HG02852 (cell line): Measurements from ENCODE around the gene TACC3.

ENCODE experiments used
- ATAC-seq: cut with Tn5 transposase; IDR thresholded peaks from one replicate; pipeline ENCODE4 v1.9.1; 2021; ENCODE audit warnings: mild to moderate bottlenecking, moderate library complexity; ENCODE audit not compliant: unreplicated experiment

Gene TACC3

DNA sequence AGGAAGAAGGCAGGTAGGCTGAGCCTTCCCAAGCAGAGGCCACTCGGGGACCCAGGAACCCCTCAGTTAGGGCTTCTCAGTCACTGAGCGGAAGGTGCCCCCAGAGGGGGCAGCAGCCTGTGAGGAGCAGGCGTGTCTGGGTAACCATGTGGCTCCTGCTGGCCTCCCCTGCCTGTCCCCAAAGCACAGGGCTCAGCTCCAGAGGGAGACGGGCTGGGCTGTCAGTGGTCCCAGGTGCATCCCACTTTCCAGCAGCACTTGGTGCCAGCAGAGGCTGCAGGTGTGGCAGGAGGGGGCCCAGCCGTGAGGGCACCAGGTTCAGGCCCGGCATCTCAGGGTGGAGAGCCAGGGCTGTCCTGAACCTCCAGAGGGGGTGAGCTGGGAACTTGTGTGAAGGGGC, 22.7 kb downstream of the TACC3 start:
- no peak for ATAC-seq

DNA sequence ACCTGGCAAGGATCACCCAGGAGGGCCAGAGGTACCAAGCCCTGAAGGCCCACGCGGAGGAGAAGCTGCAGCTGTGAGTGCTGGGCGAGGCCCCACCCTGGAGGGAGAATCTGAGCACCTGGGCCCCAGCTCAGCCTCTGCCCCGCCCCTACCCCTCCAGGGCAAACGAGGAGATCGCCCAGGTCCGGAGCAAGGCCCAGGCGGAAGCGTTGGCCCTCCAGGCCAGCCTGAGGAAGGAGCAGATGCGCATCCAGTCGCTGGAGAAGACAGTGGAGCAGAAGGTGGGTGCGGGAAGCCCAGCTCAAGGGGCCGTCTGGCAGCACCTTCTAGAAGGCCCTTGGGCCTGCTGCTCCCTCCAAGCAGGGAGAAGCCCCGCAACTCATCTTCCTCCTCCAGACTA, 23.2 kb downstream of the TACC3 start:
- ATAC-seq = no peak

DNA sequence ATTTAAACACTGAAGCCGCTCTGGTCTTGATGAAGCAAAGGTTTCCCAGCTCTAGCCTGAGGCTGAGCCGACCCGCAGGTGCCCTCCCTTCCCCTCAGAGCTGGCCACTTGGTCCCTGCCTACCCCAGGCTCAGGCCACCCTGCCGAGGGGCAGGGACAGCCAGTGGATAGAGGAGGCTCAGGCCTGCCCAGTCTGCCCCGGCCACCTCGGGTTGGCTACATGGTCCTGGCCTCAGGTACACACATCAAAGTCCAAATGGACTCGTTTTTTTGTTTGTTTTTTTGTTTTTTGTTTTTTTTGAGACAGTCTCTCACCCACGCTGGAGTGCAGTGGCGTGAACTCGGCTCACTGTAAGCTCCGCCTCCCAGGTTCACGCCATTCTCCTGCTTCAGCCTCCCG, 23.8 kb downstream of the TACC3 start:
- no peak for ATAC-seq

DNA sequence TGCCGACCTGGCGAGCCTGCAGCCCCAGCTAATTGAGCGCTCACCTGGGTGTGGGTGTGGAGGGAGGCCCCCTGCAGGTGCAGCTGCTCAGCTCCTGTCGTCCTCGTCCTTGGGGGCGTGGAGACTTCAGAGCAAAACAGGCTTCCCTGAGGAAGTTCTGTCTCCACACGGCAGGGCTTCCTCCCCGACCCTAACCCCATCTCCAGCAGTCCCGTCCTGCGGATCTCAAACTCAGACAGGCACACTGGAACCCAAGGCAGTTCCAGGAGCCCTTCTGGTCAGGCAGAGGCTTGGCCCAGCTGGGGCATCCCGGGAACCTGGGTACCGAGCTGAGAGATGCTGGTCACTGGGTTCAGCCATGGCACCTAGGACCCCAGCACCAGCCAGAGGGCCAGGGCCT, 24.4 kb downstream of the TACC3 start:
- no peak for ATAC-seq

DNA sequence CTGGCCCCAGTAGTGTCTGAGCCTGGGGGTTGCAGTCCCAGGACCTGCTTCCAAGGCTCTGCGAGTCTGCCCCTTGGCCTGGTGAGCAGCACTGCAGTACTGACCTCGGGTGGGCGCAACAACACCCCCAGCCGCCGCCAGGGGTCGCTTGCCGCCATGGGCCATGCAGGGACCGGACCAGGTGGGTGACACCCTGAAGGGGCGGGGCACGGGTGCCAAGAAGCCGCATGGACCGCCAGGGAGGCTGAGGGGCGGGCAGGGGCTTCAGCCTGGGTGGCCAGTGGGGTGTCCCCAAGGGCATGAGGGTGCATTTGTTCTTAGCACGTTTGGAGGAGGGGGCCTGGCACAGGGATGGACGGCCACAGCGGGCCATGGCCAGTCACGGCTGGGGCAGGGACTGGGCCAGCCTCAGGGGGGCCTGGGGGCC, 25.0 kb downstream of the TACC3 start:
- peak; percentile 47 for ATAC-seq

DNA sequence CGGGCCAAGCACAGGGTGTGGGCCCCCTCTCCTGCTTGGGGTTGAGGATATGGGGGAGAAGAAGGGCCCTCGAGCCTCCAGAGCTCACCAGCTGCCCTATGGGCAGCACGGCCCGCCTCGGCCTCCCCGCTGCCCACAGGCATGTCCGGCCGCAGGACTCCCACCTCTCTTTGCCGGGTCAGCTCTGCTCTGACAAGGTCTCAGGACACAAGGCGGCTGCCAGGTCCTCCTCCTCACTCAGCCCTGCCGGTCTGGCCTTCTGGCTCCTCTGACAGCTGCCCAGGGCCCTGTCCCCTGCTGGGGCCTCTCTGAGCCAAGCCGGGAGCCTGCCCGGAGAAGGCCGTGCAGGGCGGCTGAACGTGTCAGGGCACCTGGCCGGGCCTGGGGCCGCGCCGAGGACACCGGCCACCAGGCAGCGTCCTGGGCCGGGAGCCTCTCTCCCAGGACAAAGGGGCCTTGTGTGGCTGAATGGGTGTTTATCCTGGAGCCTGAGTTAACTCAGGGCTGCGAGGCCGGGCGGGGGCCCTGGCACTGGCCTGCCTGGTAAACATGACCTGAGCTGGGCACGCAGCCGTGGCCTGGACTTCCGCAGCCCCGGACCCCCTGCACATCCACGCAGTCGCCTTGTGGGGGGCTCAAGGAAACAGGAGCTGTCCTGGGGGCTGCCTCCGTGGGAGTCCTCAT, 25.7 kb downstream of the TACC3 start:
- ATAC-seq = no peak

DNA sequence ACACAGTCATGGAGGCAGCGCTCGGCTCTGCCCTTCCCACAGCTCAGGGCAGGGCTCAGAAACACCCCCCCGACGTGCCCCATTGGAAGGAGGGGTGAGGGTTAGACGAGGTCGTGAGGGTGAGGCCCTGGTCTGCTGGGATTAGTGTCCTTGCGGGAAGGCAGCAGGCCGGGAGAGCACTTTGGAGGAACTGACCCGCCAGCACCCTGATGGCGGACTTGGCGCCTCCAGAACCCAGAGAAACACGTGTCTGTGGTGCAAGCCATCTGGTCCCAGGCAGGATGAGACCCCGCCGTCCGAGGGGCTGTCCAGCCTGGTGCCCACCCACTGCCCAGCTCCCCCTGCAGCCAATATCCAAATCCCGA, 26.3 kb downstream of the TACC3 start:
- no peak for ATAC-seq

DNA sequence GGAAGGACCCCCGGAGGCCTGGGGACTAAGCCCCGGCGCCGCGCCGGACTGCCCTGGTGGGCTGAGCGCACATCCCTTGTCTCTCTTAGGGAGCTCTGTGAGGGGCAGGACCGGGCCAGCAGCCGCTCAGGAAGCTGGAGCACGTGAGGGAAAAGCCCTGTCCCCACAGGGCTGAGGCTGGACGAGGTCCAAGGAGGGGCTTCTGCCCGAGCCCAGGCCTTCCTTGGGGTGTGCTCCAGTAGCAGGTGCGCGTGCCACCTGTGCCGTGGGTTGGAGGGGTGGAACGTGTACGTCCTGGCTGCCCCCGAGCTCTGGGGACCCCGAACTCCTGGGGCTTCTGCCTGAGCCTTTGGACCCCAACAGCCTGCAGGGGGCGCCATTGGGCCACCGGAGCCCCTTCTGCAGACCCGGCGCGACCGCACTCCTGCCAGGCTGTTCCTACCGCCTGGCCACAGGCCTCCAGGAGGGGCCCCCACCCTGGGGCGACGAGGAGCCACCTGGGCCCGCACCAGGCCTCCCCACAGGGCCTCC, 27.2 kb downstream of the TACC3 start:
- ATAC-seq = no peak

DNA sequence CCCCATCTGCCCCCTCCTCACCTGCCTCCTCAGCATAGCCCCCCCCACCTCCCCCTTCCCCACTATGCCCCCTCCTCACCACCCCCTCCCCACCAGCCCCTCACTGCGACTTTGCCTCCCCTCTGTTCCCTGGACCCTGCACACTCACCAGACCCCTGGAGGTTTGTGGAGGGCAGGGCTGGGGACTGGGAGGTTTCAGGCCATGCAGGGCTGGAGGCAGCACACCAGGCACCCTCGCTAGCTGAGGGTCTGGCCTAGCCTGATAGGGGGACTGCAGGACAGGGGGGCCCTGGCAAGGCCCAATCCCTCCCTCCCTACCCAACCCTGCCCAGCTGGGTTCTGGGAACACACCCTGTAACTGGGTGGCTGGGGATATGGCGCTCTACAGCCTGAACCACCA, 28.0 kb downstream of the TACC3 start:
- ATAC-seq = no peak

DNA sequence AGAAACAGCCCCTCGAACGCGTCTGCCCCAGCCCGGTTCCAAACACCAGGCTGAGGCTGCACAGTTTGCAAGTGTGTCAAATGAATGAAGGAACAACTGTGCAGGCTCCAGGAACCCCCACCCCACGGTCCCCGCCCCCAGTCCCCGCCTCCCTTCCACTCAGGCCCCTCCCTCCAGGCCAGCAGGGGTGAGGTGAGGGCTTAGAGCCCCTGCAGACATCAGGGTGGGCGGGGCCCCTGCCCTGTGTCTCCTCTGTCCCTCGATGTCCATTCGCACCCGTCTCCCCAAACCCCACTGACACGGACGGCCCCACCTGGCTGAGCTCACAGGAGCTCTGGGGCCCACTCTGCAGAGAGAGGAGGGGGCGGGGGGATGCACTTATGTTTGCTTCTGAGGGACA, 28.5 kb downstream of the TACC3 start:
- ATAC-seq = no peak

DNA sequence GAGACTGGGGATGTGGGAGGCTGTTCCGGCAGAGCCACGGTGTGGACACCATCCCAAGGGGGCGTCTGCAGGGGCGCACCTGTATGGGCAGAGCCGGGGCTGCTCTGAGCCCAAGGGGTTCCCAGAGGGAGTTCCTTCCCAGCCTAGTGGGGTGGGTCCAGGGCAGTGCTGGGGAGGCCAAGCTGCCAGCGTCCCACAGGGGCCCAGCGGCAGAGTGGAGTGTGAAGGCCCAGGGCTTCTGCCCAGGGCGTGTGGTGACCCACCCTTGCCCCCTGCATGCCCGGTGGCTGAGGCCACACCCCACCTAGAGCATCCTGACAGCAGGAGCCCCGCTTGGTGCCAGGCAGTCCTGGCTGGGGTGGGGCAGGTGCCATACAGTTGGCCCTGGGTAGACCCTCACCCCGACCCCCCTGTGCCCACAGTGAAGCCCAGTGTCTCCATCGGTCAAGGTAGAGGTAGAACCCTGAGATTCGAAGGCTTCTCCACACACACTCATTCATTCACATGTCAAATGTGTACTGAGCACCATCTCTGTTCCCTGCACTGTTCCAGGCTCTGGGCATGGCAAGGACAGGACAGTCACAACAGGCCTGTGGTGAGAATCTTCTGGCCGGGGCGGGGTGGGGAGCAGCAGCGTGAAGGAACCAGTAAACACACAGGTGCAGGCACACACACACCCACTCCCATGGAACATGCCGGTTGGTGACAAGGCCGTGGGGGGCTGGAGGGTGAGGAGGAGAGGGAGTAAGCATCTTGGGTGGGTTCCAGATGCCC, 29.2 kb downstream of the TACC3 start:
- no peak for ATAC-seq

DNA sequence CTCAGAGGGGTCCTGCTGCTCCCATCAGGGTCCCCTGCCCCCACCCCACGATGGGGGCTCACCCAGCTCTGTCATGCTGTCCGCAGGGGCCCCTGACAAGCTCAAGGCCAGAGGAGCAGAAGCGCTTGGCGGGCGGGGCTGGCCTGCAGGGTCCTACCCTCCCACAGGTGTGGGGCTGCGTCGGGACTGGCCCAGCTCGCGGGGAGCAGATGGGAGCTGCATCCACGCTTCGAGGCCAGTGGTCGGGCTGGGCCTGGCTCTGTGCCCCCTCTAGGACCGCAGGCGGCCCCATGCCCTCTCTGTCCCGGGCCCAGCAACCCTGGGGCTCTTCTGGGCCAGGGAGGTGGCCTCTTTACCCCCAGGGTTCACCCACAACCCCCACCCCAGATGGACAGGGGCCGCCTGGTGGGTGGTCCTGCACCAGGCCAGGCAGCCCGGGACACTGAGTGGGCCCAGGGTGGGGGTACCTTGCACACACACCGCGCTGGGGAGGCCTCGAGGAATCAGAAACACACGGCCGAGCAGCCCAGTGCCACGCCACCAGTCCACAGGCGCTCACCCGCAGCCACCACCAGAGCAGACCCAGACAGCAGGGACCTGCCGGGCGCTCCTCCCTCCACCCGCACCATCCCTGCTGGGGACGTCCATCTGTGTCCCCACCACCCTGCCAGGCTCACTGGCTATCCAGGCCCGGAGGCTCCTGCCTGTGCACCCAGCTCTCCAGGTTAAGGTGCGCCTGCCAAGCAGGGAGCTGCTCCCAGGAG, 30.0 kb downstream of the TACC3 start:
- no peak for ATAC-seq

DNA sequence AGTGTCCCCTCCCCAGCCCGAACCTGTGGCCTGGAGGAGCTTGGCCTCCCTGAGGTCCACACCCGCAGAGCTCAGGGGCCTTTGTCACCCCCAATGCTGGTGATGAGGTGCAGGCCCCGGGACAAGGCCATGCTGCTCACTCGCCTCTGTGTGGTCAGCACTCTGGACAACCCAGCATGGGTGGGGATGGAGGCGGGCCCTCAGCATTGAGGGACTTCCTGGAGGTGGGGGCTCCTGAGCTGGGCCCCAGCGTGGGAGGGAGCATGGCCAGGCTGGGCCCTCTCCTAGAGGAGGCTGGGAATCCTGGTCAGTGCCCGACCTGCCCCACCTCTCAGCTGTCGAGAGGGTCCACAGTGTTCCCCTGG, 30.6 kb downstream of the TACC3 start:
- ATAC-seq = no peak

DNA sequence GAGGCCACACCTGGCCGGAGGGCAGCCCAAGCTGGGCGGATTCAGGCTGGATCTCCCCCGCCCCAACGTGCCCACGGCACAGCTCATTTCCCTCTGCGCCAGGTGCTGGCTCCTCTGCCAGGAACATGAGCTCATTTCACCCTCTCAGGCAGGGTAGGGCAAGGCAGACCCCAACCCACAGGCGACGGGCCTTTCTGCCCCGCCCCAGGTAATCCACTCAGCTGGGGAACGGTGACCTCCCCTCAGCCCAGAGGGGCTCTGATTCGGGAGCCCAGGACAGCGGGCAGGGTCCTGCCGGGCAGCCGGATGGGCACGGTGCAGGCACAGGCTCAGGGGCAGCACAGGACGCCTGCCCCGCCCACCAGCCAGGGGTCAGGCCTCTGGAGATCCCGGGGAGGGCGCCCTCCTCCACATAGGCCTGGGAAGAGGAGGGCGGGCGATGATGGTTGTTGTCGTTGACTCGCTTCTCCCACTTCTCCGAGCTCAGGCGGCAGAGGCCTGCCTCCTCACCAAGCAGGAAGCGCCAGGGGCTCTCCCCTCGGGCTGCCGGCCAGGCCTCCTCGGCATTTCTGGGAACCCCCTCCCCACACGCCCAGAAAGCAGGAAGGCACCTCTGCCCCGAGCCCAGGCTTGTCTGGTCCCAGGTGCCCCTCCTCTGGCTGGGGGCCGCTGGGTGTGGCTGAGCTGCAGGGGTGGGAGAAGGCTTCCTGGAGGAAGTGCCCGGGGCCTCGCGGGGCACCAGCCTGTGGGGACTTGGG, 31.1 kb downstream of the TACC3 start:
- no peak for ATAC-seq

DNA sequence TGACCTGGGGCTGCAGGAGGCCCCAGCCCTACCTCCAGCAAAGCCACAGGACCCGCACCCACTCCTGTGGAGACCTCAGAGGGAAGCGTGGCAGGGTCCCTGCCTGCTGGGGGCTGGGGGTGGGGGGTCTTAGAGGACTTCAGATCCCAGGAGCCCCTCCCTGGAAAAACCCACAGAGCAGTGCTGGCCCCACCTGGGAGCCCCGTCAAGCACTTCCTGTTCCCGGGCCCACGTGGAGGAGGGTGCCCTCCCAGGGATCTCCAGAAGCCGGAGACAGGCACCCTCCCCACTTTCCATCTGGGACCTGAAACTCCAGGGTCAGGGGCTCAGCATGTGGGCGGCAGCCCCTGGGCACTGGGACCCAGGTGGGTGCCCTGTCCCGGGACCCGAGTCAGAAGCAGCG, 32.0 kb downstream of the TACC3 start:
- ATAC-seq = no peak

DNA sequence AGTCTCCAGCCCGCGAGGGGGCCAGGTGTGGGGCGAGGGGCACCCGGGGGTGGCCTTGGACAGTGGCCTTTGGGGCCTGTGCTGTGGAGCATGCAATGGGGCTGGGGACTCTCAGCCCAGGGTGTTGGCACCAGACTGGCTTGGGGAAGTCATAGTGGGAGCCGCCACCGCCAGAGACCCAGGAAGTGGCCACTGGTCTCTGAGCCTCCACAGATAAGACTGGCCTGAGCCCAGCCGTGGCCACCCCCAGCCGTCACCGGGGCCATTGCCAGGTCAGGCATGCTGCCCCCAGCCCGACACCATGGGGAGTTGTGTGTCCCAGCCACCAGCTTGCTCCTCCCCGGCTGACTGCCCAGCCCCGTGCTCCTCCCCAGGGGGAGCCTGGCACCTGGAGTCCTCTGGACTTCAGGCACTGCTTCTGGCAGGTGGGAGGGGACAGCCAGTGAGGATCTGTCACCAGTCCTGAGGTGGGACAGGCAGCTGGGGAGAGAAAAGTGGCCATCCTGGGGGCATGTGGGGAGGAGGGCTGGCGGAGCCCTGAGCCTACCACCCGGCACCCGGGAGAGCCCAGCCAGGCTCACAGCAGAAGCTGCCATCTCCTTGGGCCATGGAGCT, 32.5 kb downstream of the TACC3 start:
- ATAC-seq = no peak

DNA sequence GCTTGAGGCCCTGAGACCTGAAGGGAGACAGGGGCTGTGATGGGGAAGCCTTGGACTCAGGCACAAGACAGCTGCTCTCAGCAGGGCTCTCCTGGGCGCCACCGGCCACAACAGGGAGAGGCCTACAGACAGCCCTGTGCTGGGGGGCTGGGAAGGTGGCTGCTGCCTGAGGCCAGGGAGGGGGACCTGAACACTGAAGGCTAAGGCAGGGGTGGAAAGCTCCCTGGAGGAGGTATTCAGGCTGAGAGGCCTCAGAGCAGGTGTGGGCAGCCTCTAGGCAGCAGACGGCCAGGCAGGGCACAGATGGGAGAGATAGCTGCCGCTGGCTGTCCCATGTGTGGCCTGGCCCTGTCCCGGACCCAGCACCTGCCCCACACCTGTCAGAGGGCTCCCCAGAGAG, 33.0 kb downstream of the TACC3 start:
- no peak for ATAC-seq

DNA sequence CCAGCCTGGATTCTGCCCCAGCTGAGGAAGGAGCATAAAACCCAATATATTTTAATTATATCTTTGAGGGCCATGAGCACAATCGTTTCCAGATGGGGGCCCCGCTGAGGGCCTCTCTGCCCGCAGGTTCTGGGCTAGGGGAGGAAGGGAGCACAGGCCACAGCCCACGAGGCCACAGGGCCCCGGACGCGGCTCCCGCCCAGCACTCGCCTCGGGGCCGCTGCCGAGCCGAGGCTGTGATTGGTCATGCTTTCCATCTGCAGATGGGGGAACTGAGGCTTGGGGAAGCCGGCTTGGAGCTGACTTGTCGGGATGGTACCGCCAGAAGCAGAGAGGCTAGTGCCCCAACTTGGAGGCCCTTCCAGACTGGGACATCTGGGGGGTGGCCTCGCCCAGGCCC, 34.0 kb downstream of the TACC3 start:
- ATAC-seq = no peak

DNA sequence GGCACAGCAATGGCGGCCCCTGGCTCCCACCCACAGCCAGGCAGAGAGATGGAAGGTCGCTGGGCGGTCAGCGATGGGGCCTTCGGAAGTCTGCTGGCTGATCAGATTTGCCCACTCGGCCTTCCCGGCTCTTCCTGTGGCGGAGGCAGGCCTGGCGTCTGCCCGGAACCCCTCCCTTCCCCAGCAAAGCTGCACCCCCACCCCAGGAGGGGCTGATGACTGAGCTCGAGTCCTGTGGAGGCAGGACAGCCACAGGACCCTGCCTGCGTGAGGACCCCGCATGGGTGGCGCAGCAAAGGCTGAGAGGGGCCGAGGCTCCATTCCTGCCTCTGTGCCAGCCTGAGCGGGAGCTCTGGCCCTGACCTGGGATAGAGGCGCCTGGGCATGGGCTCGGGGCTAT, 34.8 kb downstream of the TACC3 start:
- no peak for ATAC-seq

DNA sequence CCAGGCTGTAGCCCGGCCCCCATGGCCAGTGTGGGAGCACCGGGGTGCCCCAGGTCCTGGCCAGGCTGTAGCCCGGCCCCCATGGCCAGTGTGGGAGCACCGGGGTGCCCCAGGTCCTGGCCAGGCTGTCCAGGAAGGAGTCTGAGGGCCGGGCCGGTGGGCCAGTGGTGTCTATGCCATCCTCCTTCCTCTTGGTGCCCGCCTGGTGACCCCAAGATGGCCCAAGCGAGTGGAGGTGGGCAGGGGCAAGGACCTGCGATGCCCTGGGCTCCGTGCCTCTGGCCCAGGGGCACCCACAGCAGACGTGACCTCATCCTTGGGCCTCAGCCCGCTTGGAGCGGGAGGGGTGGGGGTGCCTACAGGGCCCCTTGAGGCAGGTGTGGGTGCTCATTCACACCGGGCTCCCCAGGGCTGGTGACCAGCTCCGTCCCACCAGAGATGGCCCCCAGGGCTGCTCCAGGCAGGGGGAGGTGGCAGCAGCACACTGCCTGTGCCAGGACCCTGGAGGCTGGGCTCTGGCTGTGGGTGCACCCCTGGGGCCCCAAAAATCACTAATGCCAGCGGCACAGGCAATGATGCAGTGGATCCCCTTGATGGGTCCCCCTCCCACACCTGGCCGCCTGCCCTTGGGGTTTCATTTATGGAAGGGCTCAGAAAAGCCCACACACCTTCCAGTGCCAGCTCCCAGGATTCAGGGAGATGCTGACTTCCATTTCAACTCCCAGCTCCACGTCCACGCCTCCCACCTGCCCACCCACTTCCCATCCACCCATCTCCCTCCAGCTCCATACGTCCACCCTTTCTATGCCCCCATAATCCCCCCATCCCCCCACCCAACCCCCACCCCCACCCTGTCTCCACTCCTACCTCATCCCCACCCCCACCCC, 35.8 kb downstream of the TACC3 start:
- no peak for ATAC-seq
